ENCODE results near the gene RBFOX2. TPM values are rescaled to one million over a fixed set of nuclear protein-coding genes. Genes with fewer than 3 reads are reported as not detected.
"Not testable (repeated sequence)": the region's sequence is repeated elsewhere in the genome, so short reads cannot be mapped to it uniquely, and the experiment has no call there.

The RBFOX2 gene
- total RNA-seq, 1 donor from 2014 or later, result 147 TPM

- TF ChIP-seq CTCF (IDR thresholded peaks at IDR 0.05), result no peak
- no peak for DNase-seq (ENCODE audit: low spot score)
- Mint-ChIP-seq H3K4me1 (ENCODE audit: low read depth) (peaks cover 73% of the 10 kb centered on the region), H3K4me3 (ENCODE audit: unreplicated experiment) (no peak overlapping the region), H3K27me3 (ENCODE audit: low read depth) (no peaks in the 10 kb centered on the region), H3K27ac (ENCODE audit: unreplicated experiment) (peak overlapping the region; percentile 79), H3K36me3 (ENCODE audit: low read depth) (peaks cover 1% of the 10 kb centered on the region), H3K9me3 (ENCODE audit: low read depth) (no peaks in the 10 kb centered on the region)
These were observed 31.2 kb downstream of the RBFOX2 start for GRCh38 chr22:35997438-35997837.

- no peak overlapping the region for H3K4me3 Mint-ChIP-seq (ENCODE audit: unreplicated experiment)
- peaks cover 66% of the 10 kb centered on the region for H3K4me1 Mint-ChIP-seq (ENCODE audit: low read depth)
- H3K9me3 Mint-ChIP-seq (ENCODE audit: low read depth), result no peaks in the 10 kb centered on the region
- no peaks in the 10 kb centered on the region for H3K27me3 Mint-ChIP-seq (ENCODE audit: low read depth)
- TF ChIP-seq CTCF (IDR thresholded peaks at IDR 0.05), result no peak
- no peaks in the 10 kb centered on the region for H3K36me3 Mint-ChIP-seq (ENCODE audit: low read depth)
- H3K27ac Mint-ChIP-seq (ENCODE audit: unreplicated experiment), result peak overlapping the region; percentile 93
- DNase-seq (ENCODE audit: low spot score), result no peak
These were observed 32.0 kb downstream of the RBFOX2 start for GRCh38 chr22:35996596-35996995.

GRCh38 chr22:35995772-35996171 lies 32.9 kb downstream of the RBFOX2 start:
- peak overlapping the region; percentile 57 for H3K4me3 Mint-ChIP-seq (ENCODE audit: unreplicated experiment)

GRCh38 chr22:35995348-35995747 lies 33.3 kb downstream of the RBFOX2 start:
- Mint-ChIP-seq H3K9me3 (ENCODE audit: low read depth) (no peaks in the 10 kb centered on the region), H3K27ac (ENCODE audit: unreplicated experiment) (peak overlapping the region; percentile 93), H3K36me3 (ENCODE audit: low read depth) (no peaks in the 10 kb centered on the region), H3K4me1 (ENCODE audit: low read depth) (peaks cover 54% of the 10 kb centered on the region), H3K27me3 (ENCODE audit: low read depth) (no peaks in the 10 kb centered on the region), H3K4me3 (ENCODE audit: unreplicated experiment) (peak overlapping the region; percentile 57)
- TF ChIP-seq CTCF (IDR thresholded peaks at IDR 0.05), result no peak
- DNase-seq (ENCODE audit: low spot score), result no peak

More at GRCh38 chr22:35995772-35996171, 32.9 kb downstream of the RBFOX2 start:
- Mint-ChIP-seq H3K36me3 (ENCODE audit: low read depth) (no peaks in the 10 kb centered on the region), H3K9me3 (ENCODE audit: low read depth) (no peaks in the 10 kb centered on the region), H3K27me3 (ENCODE audit: low read depth) (no peaks in the 10 kb centered on the region), H3K27ac (ENCODE audit: unreplicated experiment) (peak overlapping the region; percentile 93), H3K4me1 (ENCODE audit: low read depth) (peaks cover 58% of the 10 kb centered on the region)
- DNase-seq (ENCODE audit: low spot score), result no peak
- TF ChIP-seq CTCF (IDR thresholded peaks at IDR 0.05), result no peak

GRCh38 chr22:35993727-35994126 lies 34.9 kb downstream of the RBFOX2 start:
- peak overlapping the region; percentile 33 for H3K27ac Mint-ChIP-seq (ENCODE audit: unreplicated experiment)
- peaks cover 42% of the 10 kb centered on the region for H3K4me1 Mint-ChIP-seq (ENCODE audit: low read depth)
- not testable (repeated sequence) for H3K36me3 Mint-ChIP-seq (ENCODE audit: low read depth); DNase-seq (ENCODE audit: low spot score); H3K9me3 Mint-ChIP-seq (ENCODE audit: low read depth); H3K4me3 Mint-ChIP-seq (ENCODE audit: unreplicated experiment); H3K27me3 Mint-ChIP-seq (ENCODE audit: low read depth)

GRCh38 chr22:35993048-35993714 lies 35.4 kb downstream of the RBFOX2 start:
- TF ChIP-seq CTCF (IDR thresholded peaks at IDR 0.05), result no peak

More at GRCh38 chr22:35993048-35993714, 35.4 kb downstream of the RBFOX2 start:
- Mint-ChIP-seq H3K4me3 (ENCODE audit: unreplicated experiment) (no peak overlapping the region), H3K4me1 (ENCODE audit: low read depth) (peaks cover 38% of the 10 kb centered on the region), H3K27me3 (ENCODE audit: low read depth) (no peaks in the 10 kb centered on the region), H3K9me3 (ENCODE audit: low read depth) (no peaks in the 10 kb centered on the region), H3K36me3 (ENCODE audit: low read depth) (no peaks in the 10 kb centered on the region), H3K27ac (ENCODE audit: unreplicated experiment) (no peak overlapping the region)
- DNase-seq (ENCODE audit: low spot score), result no peak

Measured in chondrocyte (in vitro differentiated cells).